Measurements from ENCODE around the gene R3HCC1L.

Gene R3HCC1L

GRCh38 chr10:98273057-98273850, 138.8 kb downstream of the R3HCC1L start:
- TF ChIP-seq ZNF112 (tag by site-specific recombination; IDR thresholded peaks at IDR 0.05) = no peak
- TF ChIP-seq ZNF776 (tag by site-specific recombination; IDR thresholded peaks at IDR 0.05; ENCODE audit: borderline replicate concordance) = no peak
- TF ChIP-seq, protein P1, sequence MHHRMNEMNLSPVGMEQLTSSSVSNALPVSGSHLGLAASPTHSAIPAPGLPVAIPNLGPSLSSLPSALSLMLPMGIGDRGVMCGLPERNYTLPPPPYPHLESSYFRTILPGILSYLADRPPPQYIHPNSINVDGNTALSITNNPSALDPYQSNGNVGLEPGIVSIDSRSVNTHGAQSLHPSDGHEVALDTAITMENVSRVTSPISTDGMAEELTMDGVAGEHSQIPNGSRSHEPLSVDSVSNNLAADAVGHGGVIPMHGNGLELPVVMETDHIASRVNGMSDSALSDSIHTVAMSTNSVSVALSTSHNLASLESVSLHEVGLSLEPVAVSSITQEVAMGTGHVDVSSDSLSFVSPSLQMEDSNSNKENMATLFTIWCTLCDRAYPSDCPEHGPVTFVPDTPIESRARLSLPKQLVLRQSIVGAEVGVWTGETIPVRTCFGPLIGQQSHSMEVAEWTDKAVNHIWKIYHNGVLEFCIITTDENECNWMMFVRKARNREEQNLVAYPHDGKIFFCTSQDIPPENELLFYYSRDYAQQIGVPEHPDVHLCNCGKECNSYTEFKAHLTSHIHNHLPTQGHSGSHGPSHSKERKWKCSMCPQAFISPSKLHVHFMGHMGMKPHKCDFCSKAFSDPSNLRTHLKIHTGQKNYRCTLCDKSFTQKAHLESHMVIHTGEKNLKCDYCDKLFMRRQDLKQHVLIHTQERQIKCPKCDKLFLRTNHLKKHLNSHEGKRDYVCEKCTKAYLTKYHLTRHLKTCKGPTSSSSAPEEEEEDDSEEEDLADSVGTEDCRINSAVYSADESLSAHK (tag by site-specific recombination; IDR thresholded peaks at IDR 0.05) = no peak
- TF ChIP-seq SP7 (tag by site-specific recombination; IDR thresholded peaks at IDR 0.05) = no peak
- TF ChIP-seq ZNF624 (tag by site-specific recombination; IDR thresholded peaks at IDR 0.05) = no peak
- TF ChIP-seq ZNF214 (tag by site-specific recombination; IDR thresholded peaks at IDR 0.05; ENCODE audit: borderline replicate concordance) = no peak
- TF ChIP-seq OVOL3 (tag by site-specific recombination; IDR thresholded peaks at IDR 0.05) = no peak
- TF ChIP-seq ZNF654 (tag by site-specific recombination; IDR thresholded peaks at IDR 0.05; ENCODE audit: low read depth) = no peak
- TF ChIP-seq SETDB1 (IDR thresholded peaks at IDR 0.05; ENCODE audit: insufficient read length, low read length) = no peak
- TF ChIP-seq ZNF175 (tag by site-specific recombination; IDR thresholded peaks at IDR 0.05) = no peak
- TF ChIP-seq SP3 (tag by site-specific recombination; IDR thresholded peaks at IDR 0.05) = no peak
- no peak for TF ChIP-seq ZNF561 (tag by site-specific recombination; IDR thresholded peaks at IDR 0.05; ENCODE audit: borderline replicate concordance)
- TF ChIP-seq KLF17 (tag by site-specific recombination; IDR thresholded peaks at IDR 0.05) = no peak
- TF ChIP-seq ZBTB21 (tag by site-specific recombination; IDR thresholded peaks at IDR 0.05) = no peak
- H3K36me3 ChIP-seq (ENCODE audit: control insufficient read depth in 2 of 2, insufficient read depth in 1 of 2, low read length in 2 of 2) = no peaks in the 10 kb centered on the region
- ChIA-PET POLR2A (no interaction called here), CTCF (no interaction called here)
- no peak overlapping the region for H3K27ac ChIP-seq (ENCODE audit: extremely low read depth, low read depth, low read length)
- H3K4me1 ChIP-seq (ENCODE audit: control insufficient read depth, insufficient read depth, low read length) = no peaks in the 10 kb centered on the region
- no peak overlapping the region for H3K4me3 ChIP-seq (ENCODE audit: low read depth, low read length)
- H3K9me3 ChIP-seq (ENCODE audit: control insufficient read depth, insufficient read depth, low read depth, low read length) = no peaks in the 10 kb centered on the region

GRCh38 chr10:98274562-98274961, 140.1 kb downstream of the R3HCC1L start:
- TF ChIP-seq ZNF416 (tag by site-specific recombination; IDR thresholded peaks at IDR 0.05) (no peak), ZBTB21 (tag by site-specific recombination; IDR thresholded peaks at IDR 0.05) (no peak), ZNF677 (tag by site-specific recombination; IDR thresholded peaks at IDR 0.05) (no peak), ZNF223 (tag by site-specific recombination; IDR thresholded peaks at IDR 0.05) (no peak), ZNF266 (tag by site-specific recombination; IDR thresholded peaks at IDR 0.05; ENCODE audit: low read depth) (no peak), ZNF513 (tag by site-specific recombination; IDR thresholded peaks at IDR 0.05) (no peak), ZNF560 (tag by site-specific recombination; IDR thresholded peaks at IDR 0.05; ENCODE audit: borderline replicate concordance) (no peak), ZNF404 (tag by site-specific recombination; IDR thresholded peaks at IDR 0.05) (no peak), ZEB2 (tag by site-specific recombination; IDR thresholded peaks at IDR 0.05) (no peak), ZBTB17 (tag by site-specific recombination; IDR thresholded peaks at IDR 0.05) (no peak), ZSCAN23 (tag by site-specific recombination; IDR thresholded peaks at IDR 0.05) (no peak)
- TF ChIP-seq, protein P2, sequence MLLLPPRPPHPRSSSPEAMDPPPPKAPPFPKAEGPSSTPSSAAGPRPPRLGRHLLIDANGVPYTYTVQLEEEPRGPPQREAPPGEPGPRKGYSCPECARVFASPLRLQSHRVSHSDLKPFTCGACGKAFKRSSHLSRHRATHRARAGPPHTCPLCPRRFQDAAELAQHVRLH (tag by site-specific recombination; IDR thresholded peaks at IDR 0.05) = no peak
- TF ChIP-seq, protein P3, sequence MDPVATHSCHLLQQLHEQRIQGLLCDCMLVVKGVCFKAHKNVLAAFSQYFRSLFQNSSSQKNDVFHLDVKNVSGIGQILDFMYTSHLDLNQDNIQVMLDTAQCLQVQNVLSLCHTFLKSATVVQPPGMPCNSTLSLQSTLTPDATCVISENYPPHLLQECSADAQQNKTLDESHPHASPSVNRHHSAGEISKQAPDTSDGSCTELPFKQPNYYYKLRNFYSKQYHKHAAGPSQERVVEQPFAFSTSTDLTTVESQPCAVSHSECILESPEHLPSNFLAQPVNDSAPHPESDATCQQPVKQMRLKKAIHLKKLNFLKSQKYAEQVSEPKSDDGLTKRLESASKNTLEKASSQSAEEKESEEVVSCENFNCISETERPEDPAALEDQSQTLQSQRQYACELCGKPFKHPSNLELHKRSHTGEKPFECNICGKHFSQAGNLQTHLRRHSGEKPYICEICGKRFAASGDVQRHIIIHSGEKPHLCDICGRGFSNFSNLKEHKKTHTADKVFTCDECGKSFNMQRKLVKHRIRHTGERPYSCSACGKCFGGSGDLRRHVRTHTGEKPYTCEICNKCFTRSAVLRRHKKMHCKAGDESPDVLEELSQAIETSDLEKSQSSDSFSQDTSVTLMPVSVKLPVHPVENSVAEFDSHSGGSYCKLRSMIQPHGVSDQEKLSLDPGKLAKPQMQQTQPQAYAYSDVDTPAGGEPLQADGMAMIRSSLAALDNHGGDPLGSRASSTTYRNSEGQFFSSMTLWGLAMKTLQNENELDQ (tag by site-specific recombination; IDR thresholded peaks at IDR 0.05; ENCODE audit: low read depth) = no peak
- Histone ChIP-seq H3K27ac (ENCODE audit: extremely low read depth, low read depth, low read length) (no peak overlapping the region), H3K4me1 (ENCODE audit: control insufficient read depth, insufficient read depth, low read length) (no peaks in the 10 kb centered on the region), H3K9me3 (ENCODE audit: control insufficient read depth, insufficient read depth, low read depth, low read length) (no peaks in the 10 kb centered on the region), H3K36me3 (ENCODE audit: control insufficient read depth in 2 of 2, insufficient read depth in 1 of 2, low read length in 2 of 2) (no peaks in the 10 kb centered on the region), H3K4me3 (ENCODE audit: low read depth, low read length) (no peak overlapping the region)
- ChIA-PET POLR2A (no interaction called here), CTCF (interaction anchor here (0.7 kb wide), 1 partner anchor 59 kb away, joined by 3 read pairs; no protein-coding TSS in a partner anchor)

All from HEK293 (cell line).